Stimulated activated effector memory CD8-positive, alpha-beta T cell treated with anti-CD3 and anti-CD28 coated beads, Interleukin-12 subunit alpha, Interleukin-12 subunit beta, amount 100 ng/mL, for 72 hours (primary cell): ENCODE data around the gene CD83.
"Not testable (repeated sequence)": the region's sequence is repeated elsewhere in the genome, so short reads cannot be mapped to it uniquely, and the experiment has no call there.

Source experiments
- ATAC-seq: fragments of 150-1000 bp; cut with Tn5 transposase; 2 replicates; pipeline ENCODE4 v1.10.0; 2021
- DNase-seq, 2 donors: peaks; one replicate each; pipeline ENCODE4 v3.0.0; 2021 to 2022; ENCODE audit warnings: low spot score in 2 of 2
- H3K27ac Mint-ChIP-seq: one replicate; pipeline ENCODE4 v1.8.0; 2022; ENCODE audit warnings: mild to moderate bottlenecking, mixed read lengths
- H3K36me3 Mint-ChIP-seq: one replicate; pipeline ENCODE4 v1.8.0; 2022; ENCODE audit warnings: mild to moderate bottlenecking, mixed read lengths
- H3K4me1 Mint-ChIP-seq: one replicate; pipeline ENCODE4 v1.8.0; 2022; ENCODE audit warnings: mixed read lengths
- H3K4me3 Mint-ChIP-seq: one replicate; pipeline ENCODE4 v1.8.0; 2022; ENCODE audit warnings: mild to moderate bottlenecking, mixed read lengths
- H3K9me3 Mint-ChIP-seq: one replicate; pipeline ENCODE4 v1.8.0; 2022; ENCODE audit warnings: mixed read lengths

Gene CD83

DNA sequence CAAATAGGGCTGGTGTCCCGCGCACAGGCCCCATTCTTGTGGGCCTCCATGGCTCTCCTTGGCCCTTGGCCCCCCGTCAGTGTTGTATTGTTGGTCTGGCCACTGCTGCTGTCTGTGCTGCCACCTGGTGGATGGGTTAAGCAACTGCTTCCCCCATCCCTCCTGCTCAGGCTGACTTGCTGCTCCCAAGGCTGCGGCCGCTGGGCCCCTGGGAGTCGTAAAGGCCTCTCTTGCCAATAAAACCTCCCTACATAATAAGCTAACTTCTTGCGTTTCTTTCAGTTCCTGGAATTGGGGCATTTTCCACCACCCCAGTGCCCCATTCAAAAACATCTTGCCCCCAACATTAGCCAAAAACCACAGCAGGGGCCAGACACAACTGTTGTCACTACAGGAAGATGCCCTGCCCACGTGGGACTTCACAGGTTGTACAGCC, 27.1 kb downstream of the CD83 start:
- Mint-ChIP-seq H3K27ac (peak overlapping the region; percentile 43), H3K36me3 (no peaks in the 10 kb centered on the region), H3K9me3 (no peaks in the 10 kb centered on the region), H3K4me1 (peaks cover 11% of the 10 kb centered on the region), H3K4me3 (no peak overlapping the region)
- ATAC-seq (peak; percentile 88), DNase-seq (peak; percentile 70 to 84)

DNA sequence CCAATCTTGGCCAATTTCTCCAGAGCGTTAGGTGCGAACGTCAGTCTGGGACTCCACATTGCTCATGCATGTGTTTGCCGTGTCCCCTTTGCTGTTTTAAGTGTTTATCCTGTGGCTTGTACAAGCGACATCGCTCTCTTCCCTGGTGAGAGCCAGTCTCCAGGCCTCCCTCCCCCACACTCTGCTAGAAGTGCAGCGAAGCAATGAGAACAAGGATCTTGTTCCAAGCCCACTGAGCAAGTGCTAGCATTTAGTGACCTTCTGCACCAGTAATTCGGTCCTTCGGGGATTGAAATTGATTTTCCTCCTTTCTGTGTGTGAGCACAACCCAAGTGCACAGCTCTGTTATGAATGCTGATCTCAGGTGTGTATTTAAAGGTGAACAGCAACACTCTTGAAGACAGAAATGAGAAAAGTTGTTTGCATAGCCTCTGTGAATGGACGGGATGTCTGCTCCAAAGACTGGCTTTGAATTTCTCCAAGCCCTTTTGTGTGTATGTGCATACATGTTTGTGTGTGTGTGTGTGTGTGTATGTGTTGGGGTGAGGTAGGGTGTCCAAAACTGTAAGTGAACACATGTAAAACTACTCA, 29.0 kb downstream of the CD83 start:
- no peak overlapping the region for H3K27ac Mint-ChIP-seq
- no peak for ATAC-seq
- no peaks in the 10 kb centered on the region for H3K9me3 Mint-ChIP-seq
- H3K4me1 Mint-ChIP-seq: peaks cover 11% of the 10 kb centered on the region
- DNase-seq: no peak
- H3K36me3 Mint-ChIP-seq: no peaks in the 10 kb centered on the region
- no peak overlapping the region for H3K4me3 Mint-ChIP-seq

DNA sequence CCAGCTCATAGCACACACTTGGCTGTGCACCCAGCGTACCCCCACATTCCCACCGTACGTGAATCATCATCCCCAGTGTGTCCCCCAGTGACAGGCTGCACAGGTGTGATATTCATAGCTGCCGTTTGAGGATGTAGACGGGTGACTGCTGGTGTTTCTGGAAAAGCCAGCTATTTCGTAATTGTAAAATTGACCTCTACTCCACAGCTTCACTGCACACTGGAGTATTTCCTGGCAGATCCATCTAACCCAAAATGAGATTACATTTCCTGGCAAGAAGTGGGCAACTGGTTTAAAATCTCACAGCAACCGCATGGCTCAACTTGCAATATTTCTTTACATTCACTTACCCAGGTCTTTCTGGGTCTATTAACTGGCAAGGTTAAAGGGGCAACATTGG, 30.3 kb downstream of the CD83 start:
- H3K27ac Mint-ChIP-seq: no peak overlapping the region
- H3K9me3 Mint-ChIP-seq: no peaks in the 10 kb centered on the region
- no peaks in the 10 kb centered on the region for H3K36me3 Mint-ChIP-seq
- no peak for ATAC-seq
- H3K4me3 Mint-ChIP-seq: no peak overlapping the region
- peaks cover 11% of the 10 kb centered on the region for H3K4me1 Mint-ChIP-seq
- no peak for DNase-seq

DNA sequence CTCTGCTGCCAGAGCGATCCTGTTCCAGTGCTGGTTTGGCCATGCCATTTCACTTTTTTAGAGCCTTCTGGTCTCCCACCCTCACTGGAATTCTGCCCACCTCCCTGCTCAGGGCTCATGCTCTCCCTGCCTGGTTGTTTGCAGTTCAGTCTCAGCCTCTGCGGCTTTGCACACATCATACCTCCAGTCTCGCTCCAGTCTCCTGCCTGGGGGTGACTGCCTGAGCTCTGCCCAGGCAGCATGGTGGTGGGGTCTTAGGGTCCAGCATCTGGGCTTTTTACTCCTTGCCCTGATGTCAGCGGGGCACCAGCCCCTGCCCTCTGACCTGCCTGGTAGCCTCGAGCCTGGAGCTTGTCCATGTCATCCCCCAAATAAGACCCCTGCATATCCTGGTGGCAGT, 30.9 kb downstream of the CD83 start:
- no peaks in the 10 kb centered on the region for H3K36me3 Mint-ChIP-seq
- DNase-seq: no peak
- peaks cover 11% of the 10 kb centered on the region for H3K4me1 Mint-ChIP-seq
- H3K9me3 Mint-ChIP-seq: no peaks in the 10 kb centered on the region
- H3K27ac Mint-ChIP-seq: no peak overlapping the region
- H3K4me3 Mint-ChIP-seq: no peak overlapping the region
- ATAC-seq: no peak

DNA sequence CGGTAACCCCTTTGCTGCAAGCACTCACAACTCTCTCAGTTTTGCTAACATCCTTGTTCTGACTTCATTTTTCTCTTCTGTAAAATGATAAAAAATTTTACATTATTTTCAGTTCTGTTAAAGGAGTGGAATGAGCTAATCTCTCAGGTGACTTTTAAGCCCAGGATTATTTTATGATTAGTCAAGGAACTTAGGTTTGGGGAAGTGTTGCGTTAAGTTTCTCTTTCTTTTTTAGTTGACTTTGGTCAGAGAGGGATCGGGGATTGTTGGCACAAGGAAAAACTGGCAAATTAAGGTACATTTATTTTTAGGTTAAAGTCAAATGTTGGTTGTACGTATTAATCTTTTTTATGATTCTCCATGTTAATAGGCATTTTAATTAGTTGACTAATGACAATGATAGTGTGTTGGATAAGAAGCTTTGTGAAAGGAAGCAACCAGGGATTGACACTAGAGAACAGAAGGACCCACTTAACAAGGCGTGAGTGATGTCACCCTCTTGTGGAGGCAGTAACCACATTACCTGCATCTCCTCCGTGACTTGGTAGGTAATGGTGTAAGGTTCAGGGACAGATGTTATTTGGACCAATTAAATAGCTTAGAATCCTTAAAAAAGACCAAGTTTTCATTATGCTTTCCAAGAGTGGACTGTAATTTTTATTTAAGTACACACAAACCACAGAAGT, 31.6 kb downstream of the CD83 start:
- Mint-ChIP-seq H3K9me3 (no peaks in the 10 kb centered on the region), H3K36me3 (no peaks in the 10 kb centered on the region), H3K27ac (no peak overlapping the region), H3K4me1 (peaks cover 11% of the 10 kb centered on the region), H3K4me3 (no peak overlapping the region)
- ATAC-seq: no peak
- DNase-seq: no peak

DNA sequence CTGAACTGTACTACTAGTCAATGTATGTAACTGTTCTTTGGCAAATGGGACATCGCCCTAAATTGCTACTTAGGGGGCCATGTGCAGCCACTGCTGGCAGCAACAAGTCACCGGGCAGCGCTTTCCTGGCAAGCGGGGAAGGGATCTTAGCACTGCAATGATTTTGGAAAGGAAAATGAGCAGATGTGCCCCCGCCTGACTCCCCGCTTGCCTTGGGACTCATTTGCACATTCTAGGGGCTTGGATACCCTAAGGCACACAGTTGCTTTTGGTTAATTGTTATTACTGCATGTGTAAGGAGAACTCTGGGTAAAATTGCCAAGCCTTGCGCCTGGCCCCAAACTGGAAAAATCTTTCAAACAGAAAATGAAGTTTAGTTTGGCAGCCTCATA, 32.2 kb downstream of the CD83 start:
- DNase-seq (no peak), ATAC-seq (no peak)
- Mint-ChIP-seq H3K4me3 (no peak overlapping the region), H3K27ac (no peak overlapping the region), H3K4me1 (peaks cover 7% of the 10 kb centered on the region), H3K36me3 (no peaks in the 10 kb centered on the region), H3K9me3 (no peaks in the 10 kb centered on the region)

DNA sequence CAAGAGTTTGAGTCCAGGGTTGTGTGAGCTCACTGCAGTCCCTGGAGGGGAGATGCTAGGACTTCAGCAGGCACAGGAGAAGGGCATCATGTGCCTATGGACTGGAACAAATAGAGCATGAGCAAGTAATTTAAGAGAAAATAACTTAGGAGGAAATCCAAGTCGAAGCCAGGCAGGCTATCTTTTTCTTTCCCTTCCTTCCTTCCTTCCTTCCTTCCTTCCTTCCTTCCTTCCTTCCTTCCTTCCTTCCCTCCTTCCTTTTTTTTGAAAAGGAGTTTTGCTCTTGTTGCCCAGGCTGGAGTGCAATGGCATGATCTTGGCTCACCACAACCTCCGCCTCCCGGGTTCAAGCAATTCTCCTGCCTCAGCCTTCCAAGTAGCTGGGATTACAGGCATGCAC, 33.7 kb downstream of the CD83 start:
- not testable (repeated sequence) for DNase-seq, ATAC-seq, H3K36me3 Mint-ChIP-seq, H3K4me3 Mint-ChIP-seq, H3K27ac Mint-ChIP-seq, H3K4me1 Mint-ChIP-seq, H3K9me3 Mint-ChIP-seq

DNA sequence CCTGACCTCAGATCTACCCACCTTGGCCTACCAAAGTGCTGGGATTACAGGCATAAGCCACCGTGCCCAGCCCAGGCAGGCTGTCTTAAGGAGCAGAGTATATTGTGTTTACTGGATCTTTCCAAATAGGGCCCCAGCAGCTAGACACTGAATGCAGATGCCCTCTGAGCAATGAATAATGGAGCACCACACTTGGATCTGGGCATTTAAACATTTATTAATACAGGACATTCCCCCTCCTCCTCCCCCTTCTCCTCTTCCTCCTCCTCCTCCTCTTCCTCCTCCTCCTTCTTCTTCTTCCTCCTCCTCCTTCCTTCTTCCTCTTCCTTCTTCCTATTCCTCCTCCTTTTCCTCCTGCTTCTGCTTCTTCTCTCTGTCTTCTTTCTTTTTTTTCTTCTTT, 34.2 kb downstream of the CD83 start:
- no peaks in the 10 kb centered on the region for H3K36me3 Mint-ChIP-seq
- H3K9me3 Mint-ChIP-seq: no peaks in the 10 kb centered on the region
- H3K27ac Mint-ChIP-seq: no peak overlapping the region
- DNase-seq (no peak), ATAC-seq (no peak)
- no peak overlapping the region for H3K4me3 Mint-ChIP-seq
- H3K4me1 Mint-ChIP-seq: no peaks in the 10 kb centered on the region

DNA sequence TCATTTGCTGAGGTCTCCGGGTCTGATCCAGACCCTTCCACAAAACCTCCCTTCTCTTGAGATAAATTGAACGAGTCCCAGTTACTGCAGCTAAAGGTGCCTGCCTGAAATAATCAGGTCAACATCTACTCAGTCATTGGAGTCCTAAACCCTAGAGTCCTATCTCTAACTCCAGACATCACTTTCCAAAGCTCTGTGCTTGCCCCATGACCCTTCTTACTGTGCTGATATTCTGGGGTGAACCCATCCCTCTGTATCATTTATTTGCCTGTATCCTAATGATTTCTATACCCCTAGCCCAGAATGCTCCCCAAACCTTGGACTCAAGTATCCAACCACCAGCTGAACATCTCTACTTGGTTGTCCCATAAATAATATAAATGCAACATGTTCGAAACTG, 35.7 kb downstream of the CD83 start:
- no peak overlapping the region for H3K4me3 Mint-ChIP-seq
- no peak overlapping the region for H3K27ac Mint-ChIP-seq
- DNase-seq: no peak
- H3K9me3 Mint-ChIP-seq: no peaks in the 10 kb centered on the region
- no peaks in the 10 kb centered on the region for H3K4me1 Mint-ChIP-seq
- no peak for ATAC-seq
- no peaks in the 10 kb centered on the region for H3K36me3 Mint-ChIP-seq

DNA sequence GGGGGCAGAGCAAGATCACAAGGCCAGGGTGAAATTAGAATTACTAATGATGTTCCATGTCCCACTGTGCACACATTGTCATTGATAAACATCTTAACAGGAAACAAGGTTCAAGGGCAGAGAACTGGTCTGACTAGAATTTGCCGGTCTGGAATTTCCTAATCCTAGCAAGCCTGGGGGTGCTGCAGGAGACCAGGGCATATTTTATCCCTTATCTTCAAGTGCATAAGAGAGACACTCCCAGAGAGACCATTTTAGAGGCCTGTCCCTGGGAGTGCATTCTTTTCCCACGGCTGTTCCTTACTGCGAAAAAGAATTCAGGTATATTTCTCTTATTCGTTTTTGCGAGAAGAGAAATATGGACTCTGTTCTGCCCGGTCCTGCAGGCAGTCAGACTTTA, 41.5 kb downstream of the CD83 start:
- H3K27ac Mint-ChIP-seq: no peak overlapping the region
- no peak overlapping the region for H3K4me3 Mint-ChIP-seq
- no peaks in the 10 kb centered on the region for H3K36me3 Mint-ChIP-seq
- no peaks in the 10 kb centered on the region for H3K9me3 Mint-ChIP-seq
- DNase-seq: no peak
- no peaks in the 10 kb centered on the region for H3K4me1 Mint-ChIP-seq
- no peak for ATAC-seq

DNA sequence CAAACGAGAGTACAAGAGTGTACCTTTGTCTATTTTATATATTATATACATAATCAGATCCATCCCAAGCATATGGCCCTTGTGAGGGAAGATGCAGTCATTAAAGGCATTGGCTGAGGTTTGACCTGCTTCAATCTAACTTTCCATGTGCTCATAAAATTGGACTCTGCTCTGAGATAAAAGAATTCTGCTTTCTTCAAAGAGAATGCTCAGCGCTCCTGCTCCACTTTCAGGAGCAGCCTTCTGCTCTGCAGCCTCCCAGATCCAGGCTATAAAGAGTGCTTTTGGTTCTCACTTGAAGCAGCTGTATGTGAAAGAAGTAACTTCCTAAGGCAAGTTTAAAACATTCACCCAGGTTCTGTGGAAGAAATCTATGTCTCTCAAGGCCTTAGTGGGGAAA, 45.3 kb downstream of the CD83 start:
- Mint-ChIP-seq H3K36me3 (no peaks in the 10 kb centered on the region), H3K27ac (no peak overlapping the region), H3K9me3 (no peaks in the 10 kb centered on the region), H3K4me1 (no peaks in the 10 kb centered on the region), H3K4me3 (no peak overlapping the region)
- DNase-seq: no peak
- no peak for ATAC-seq

DNA sequence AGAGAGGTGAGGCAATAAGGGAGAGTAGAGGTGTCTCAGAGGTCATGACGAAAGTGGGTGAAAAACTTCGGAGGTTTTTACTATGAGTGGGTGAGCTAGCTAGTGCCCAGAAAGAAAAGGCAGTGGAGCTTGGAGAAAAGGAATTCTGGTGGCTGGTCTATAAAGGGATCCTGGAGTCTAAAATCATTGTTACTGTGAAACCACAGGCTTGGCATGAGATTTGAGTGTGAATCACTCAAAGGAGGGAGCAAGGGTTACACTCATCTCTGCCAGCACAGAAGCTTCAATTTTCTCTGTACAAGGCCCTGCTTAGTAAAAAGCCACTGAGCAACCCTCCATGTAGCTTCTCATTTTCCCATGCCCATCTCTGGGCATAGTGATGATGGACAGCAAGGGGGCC, 47.5 kb downstream of the CD83 start:
- H3K4me3 Mint-ChIP-seq: no peak overlapping the region
- ATAC-seq: no peak
- H3K36me3 Mint-ChIP-seq: no peaks in the 10 kb centered on the region
- H3K27ac Mint-ChIP-seq: no peak overlapping the region
- peaks cover 13% of the 10 kb centered on the region for H3K9me3 Mint-ChIP-seq
- H3K4me1 Mint-ChIP-seq: no peaks in the 10 kb centered on the region
- DNase-seq: no peak

DNA sequence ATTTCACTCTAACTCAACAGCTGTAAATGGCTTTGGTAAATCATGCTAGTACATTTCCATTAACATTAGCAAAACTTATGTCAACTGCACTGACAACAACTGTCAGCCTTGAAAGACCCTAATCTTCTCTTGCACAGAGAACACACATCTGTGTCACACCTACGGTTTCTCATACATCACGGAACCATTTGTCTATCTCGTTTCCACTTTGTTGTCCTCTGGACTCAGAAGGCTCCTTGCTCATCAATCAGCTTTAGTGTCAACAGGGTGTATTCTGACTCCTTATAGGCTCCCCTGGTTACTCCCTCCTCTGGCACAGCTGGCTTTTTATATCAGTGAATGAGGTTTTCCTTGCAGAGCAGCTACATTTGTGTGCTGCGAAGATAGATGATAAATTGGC, 49.3 kb downstream of the CD83 start:
- Mint-ChIP-seq H3K36me3 (no peaks in the 10 kb centered on the region), H3K4me1 (no peaks in the 10 kb centered on the region), H3K9me3 (peaks cover 13% of the 10 kb centered on the region), H3K27ac (no peak overlapping the region), H3K4me3 (no peak overlapping the region)
- DNase-seq (no peak), ATAC-seq (no peak)

DNA sequence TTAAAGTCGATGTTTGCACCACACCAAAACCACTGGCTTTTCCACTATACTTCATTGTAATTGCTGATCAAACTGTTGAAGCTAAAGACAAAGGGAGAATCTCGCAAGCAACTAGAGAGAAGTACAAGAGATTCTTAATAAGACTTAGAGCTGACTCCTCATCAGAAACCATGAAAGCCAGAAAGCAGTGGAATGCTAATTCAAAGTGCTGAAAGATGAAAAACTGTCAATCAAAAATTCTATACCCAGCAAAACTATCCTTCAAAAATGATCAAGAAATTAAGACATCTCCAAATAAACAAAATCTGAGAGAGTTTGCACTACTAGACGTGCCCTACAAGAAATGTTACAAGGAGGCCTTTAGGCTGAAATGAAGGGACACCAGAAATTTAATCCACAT, 52.6 kb downstream of the CD83 start:
- Mint-ChIP-seq H3K4me3 (no peak overlapping the region), H3K4me1 (no peaks in the 10 kb centered on the region), H3K27ac (no peak overlapping the region), H3K36me3 (no peaks in the 10 kb centered on the region), H3K9me3 (peaks cover 16% of the 10 kb centered on the region)
- DNase-seq (no peak), ATAC-seq (no peak)

DNA sequence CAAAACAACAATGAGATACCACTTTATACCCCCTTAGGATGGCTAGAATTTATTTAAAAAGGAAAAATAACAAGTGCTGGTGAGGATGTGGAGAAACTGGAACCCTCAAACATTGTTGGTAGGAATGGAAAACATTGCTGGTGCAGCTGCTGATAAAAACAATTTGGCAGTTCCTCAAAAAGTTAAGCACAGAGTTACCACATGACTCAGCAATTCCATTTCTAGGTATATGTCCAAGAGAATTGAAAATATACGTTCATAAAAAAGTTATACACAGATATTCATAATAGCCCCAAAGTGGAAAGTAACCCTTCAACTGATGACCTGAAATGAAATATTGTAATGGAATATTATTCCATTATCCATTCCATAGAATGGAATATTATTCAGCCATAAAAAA, 55.0 kb downstream of the CD83 start:
- H3K4me3 Mint-ChIP-seq: no peak overlapping the region
- H3K4me1 Mint-ChIP-seq: no peaks in the 10 kb centered on the region
- H3K36me3 Mint-ChIP-seq: no peaks in the 10 kb centered on the region
- peaks cover 16% of the 10 kb centered on the region for H3K9me3 Mint-ChIP-seq
- no peak for DNase-seq
- no peak for ATAC-seq
- H3K27ac Mint-ChIP-seq: no peak overlapping the region

DNA sequence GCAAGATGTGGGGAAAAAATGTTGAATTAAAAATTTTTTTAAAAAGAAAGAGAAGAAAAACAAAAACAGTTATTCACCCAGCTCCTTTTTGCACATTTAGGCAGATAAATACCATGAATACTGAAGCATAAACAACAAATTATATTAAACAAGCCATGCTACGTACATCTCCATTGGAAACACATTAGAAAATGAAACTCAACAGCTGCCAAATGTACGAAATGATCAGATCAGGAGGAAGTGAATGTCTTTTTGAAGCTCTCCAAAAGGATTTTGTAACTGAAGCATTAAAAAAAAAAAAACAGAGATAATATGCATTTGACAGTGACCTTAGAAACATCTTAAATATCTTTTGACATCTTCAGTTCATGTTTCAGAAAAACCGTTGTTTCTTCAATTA, 56.7 kb downstream of the CD83 start:
- no peak overlapping the region for H3K27ac Mint-ChIP-seq
- DNase-seq: no peak
- no peak overlapping the region for H3K4me3 Mint-ChIP-seq
- no peak for ATAC-seq
- no peaks in the 10 kb centered on the region for H3K36me3 Mint-ChIP-seq
- H3K9me3 Mint-ChIP-seq: peaks cover 6% of the 10 kb centered on the region
- no peaks in the 10 kb centered on the region for H3K4me1 Mint-ChIP-seq

DNA sequence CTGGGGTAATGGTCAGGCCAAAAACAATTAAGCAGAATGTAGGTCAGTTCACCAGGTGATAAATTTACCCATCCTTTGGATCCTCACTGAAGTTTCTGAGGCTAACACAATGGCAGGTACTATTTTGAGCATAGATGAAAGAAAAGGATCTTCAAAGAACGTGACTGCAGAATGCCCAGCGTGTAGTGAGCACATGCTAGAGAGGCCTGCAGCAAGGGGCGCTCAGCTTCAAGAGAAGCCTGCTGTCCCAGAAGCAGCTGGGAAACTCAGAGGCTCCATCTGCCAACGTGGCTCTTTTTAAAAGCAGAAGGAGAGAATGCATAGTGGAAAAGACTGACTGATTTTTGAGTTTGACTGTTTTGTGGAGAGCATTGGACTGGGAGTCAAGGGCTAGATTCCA, 57.4 kb downstream of the CD83 start:
- DNase-seq: no peak
- Mint-ChIP-seq H3K36me3 (no peaks in the 10 kb centered on the region), H3K27ac (no peak overlapping the region), H3K4me3 (no peak overlapping the region), H3K9me3 (peaks cover 4% of the 10 kb centered on the region), H3K4me1 (no peaks in the 10 kb centered on the region)
- no peak for ATAC-seq
